Measurements from ENCODE around the gene SHISAL2A. TPM values are rescaled to one million over a fixed set of nuclear protein-coding genes. Genes with fewer than 3 reads are reported as not detected.

Gene SHISAL2A
- total RNA-seq, 5 donors from 2014 or later (not counting 1 experiment from before 2014, with no cell fraction given) = 38.4 to 80.7 (median 74.7) TPM

DNA sequence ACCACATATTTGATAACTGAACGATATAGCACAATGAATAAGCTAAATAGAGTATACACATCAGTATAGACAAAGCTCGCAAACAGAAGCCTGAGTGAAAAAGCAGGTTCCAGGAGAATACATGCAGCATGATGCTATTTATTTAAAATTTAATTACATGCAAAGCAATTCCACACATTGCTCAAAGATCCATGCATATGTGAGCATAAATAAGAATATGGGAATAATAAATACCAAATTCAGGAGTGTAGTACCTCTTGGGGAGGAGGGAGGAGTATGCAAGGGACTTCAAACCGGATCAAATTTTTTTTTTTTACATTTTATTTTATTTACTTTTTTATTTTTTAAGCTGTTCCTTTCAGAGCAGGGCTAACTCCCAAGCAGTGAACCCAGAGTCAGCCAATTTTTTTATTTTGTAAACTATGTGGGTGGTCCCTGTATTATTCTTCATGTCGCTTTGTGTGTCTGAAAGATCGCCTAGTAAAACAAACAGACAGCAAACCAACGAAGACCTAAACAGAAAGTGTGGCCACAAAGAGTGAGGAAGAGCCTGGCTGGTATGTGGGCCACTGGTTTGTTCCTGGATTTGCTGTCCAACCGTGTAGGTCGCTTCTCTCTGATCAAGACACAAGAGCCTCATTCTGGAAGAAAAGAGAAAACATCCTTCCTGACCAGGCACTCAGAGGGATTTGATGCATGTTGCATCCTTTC lies 4.2 kb upstream of the SHISAL2A start:
- H3K9me3 ChIP-seq = no peaks in the 10 kb centered on the region
- Mint-ChIP-seq H3K36me3 (peaks cover 3% of the 10 kb centered on the region), H3K4me3 (no peak overlapping the region), H3K4me1 (peaks cover 44 to 50% (median 44%) of the 10 kb centered on the region in 3 donors), H3K9me3 (no peaks in the 10 kb centered on the region), H3K27me3 (no peaks in the 10 kb centered on the region), H3K27ac (peak overlapping the region in 1 of 2 donors; percentile 73)
- H3K27me3 ChIP-seq (replicated peaks in 1 of 2; ENCODE audit: control insufficient read depth in 2 of 2, extremely low read depth in 1 of 2, insufficient read depth in 2 of 2, low read length in 1 of 2) = no peaks in the 10 kb centered on the region
- no peak overlapping the region for H3K27ac ChIP-seq (ENCODE audit: low read length)
- no peak for DNase-seq
- POLR2A ChIA-PET = interaction anchor here in 1 of 2 donors (0.7 kb wide), 1 partner anchor 564 kb away, joined by 5 read pairs; no protein-coding TSS in a partner anchor
- no peak overlapping the region for H3K4me3 ChIP-seq (ENCODE audit: control insufficient read depth in 1 of 2, extremely low read depth in 1 of 2, low read length in 1 of 2)
- no peaks in the 10 kb centered on the region for H3K36me3 ChIP-seq (ENCODE audit: control insufficient read depth in 2 of 2, extremely low read depth in 1 of 2, insufficient read depth in 1 of 2, low read length in 1 of 2)
- CTCF ChIA-PET = no interaction called here
- no peak for ATAC-seq (replicated peaks in 1 of 4)
- 89% methylated on average over 3 of the region's 8 CpGs for WGBS (ENCODE audit: insufficient coverage)
- H3K4me1 ChIP-seq (ENCODE audit: control insufficient read depth in 1 of 2, extremely low read depth in 1 of 2, insufficient read depth in 2 of 2, low read length in 2 of 2) = peaks cover 9 to 37% of the 10 kb centered on the region in 2 experiments

DNA sequence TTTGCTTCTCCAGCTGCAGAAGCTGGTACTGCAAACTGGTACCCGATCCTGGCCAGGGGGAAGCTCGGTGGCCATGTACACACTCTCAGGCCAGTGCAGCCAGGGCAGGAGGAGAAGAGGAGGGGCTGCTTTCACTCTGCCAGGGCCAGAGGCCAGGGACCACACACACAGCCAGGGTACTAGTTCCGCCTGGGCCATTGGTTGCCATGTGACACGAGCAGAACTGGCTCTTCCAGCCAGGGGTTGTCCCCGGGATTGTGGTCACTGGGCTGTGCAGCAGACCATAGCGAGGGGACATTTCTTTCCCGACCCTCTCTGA lies 3.7 kb upstream of the SHISAL2A start:
- no peaks in the 10 kb centered on the region for H3K36me3 Mint-ChIP-seq
- Histone ChIP-seq H3K36me3 (ENCODE audit: control insufficient read depth in 2 of 2, extremely low read depth in 1 of 2, insufficient read depth in 1 of 2, low read length in 1 of 2) (no peaks in the 10 kb centered on the region), H3K4me3 (ENCODE audit: control insufficient read depth in 1 of 2, extremely low read depth in 1 of 2, low read length in 1 of 2) (no peak overlapping the region), H3K27me3 (replicated peaks in 1 of 2; ENCODE audit: control insufficient read depth in 2 of 2, extremely low read depth in 1 of 2, insufficient read depth in 2 of 2, low read length in 1 of 2) (no peaks in the 10 kb centered on the region), H3K9me3 (no peaks in the 10 kb centered on the region), H3K4me1 (ENCODE audit: control insufficient read depth in 1 of 2, extremely low read depth in 1 of 2, insufficient read depth in 2 of 2, low read length in 2 of 2) (peaks cover 10 to 43% of the 10 kb centered on the region in 2 experiments), H3K27ac (ENCODE audit: low read length) (no peak overlapping the region)
- no peak for DNase-seq
- peaks cover 47 to 55% (median 49%) of the 10 kb centered on the region in 3 donors for H3K4me1 Mint-ChIP-seq
- peak overlapping the region in 1 of 2 donors; percentile 73 for H3K27ac Mint-ChIP-seq
- H3K9me3 Mint-ChIP-seq = no peaks in the 10 kb centered on the region
- no peak overlapping the region for H3K4me3 Mint-ChIP-seq
- ChIA-PET CTCF (no interaction called here), POLR2A (no interaction called here)
- ATAC-seq (replicated peaks in 1 of 4) = no peak
- WGBS (ENCODE audit: insufficient coverage) = 96% methylated on average over 7 of the region's 7 CpGs
- H3K27me3 Mint-ChIP-seq = no peaks in the 10 kb centered on the region

- POLR2A ChIA-PET = interaction anchor here in 1 of 2 donors (0.7 kb wide), 1 partner anchor 61 kb away, joined by 10 read pairs; no protein-coding TSS in a partner anchor
- no peak overlapping the region for H3K27ac ChIP-seq (ENCODE audit: low read length)
- no peak for ATAC-seq (replicated peaks in 1 of 4)
- DNase-seq = no peak
- H3K4me1 ChIP-seq (ENCODE audit: control insufficient read depth in 1 of 2, extremely low read depth in 1 of 2, insufficient read depth in 2 of 2, low read length in 2 of 2) = peaks cover 14 to 46% of the 10 kb centered on the region in 2 experiments
- CTCF ChIA-PET = no interaction called here
- WGBS (ENCODE audit: insufficient coverage) = no CpG with 5 or more reads among the region's 2 CpGs
- no peaks in the 10 kb centered on the region for H3K9me3 ChIP-seq
- H3K36me3 ChIP-seq (ENCODE audit: control insufficient read depth in 2 of 2, extremely low read depth in 1 of 2, insufficient read depth in 1 of 2, low read length in 1 of 2) = no peaks in the 10 kb centered on the region
- no peak overlapping the region for H3K4me3 ChIP-seq (ENCODE audit: control insufficient read depth in 1 of 2, extremely low read depth in 1 of 2, low read length in 1 of 2)
- Mint-ChIP-seq H3K9me3 (no peaks in the 10 kb centered on the region), H3K4me3 (no peak overlapping the region), H3K4me1 (peaks cover 51 to 59% (median 53%) of the 10 kb centered on the region in 3 donors), H3K36me3 (no peaks in the 10 kb centered on the region), H3K27ac (peak overlapping the region in 1 of 2 donors; percentile 6), H3K27me3 (no peaks in the 10 kb centered on the region)
- no peaks in the 10 kb centered on the region for H3K27me3 ChIP-seq (replicated peaks in 1 of 2; ENCODE audit: control insufficient read depth in 2 of 2, extremely low read depth in 1 of 2, insufficient read depth in 2 of 2, low read length in 1 of 2)
Measured at GRCh38 chr1:52629667-52630066, 3.3 kb upstream of the SHISAL2A start.

DNA sequence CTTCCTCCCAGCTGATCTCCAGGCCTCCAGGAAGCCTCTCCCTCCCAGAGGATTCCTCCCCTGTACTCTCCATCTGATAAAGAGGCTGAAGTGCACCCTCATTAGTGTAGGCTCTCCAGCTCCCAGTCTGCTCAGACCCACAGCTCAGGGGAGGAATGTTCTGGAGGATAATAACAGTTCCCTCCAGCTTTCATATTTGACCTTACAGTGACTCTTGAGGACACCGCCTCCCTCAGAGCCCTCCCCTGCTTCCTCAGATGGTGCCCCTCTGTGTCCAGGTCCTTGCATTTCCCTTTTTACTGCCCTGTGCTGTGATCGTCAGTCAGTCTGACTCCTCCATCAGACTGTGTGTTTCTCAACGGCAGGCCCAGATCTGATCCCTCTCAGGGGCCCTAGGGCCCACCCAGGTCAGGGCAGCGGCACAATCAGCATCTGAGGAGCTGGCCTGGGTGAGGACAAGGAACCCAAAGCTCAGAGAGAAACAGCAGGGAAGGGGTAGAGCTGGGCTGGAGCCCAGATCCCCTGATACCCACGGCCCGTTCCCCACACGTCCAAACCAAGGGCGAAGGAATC lies 1.1 kb upstream of the SHISAL2A start:
- H3K4me1 Mint-ChIP-seq = peaks cover 62 to 68% (median 65%) of the 10 kb centered on the region in 3 donors
- Histone ChIP-seq H3K36me3 (ENCODE audit: control insufficient read depth in 2 of 2, extremely low read depth in 1 of 2, insufficient read depth in 1 of 2, low read length in 1 of 2) (no peaks in the 10 kb centered on the region), H3K9me3 (no peaks in the 10 kb centered on the region), H3K27me3 (replicated peaks in 1 of 2; ENCODE audit: control insufficient read depth in 2 of 2, extremely low read depth in 1 of 2, insufficient read depth in 2 of 2, low read length in 1 of 2) (no peaks in the 10 kb centered on the region), H3K4me3 (ENCODE audit: control insufficient read depth in 1 of 2, extremely low read depth in 1 of 2, low read length in 1 of 2) (peak overlapping the region in 1 of 2 donors; percentile 37), H3K27ac (ENCODE audit: low read length) (peak overlapping the region; percentile 90), H3K4me1 (ENCODE audit: control insufficient read depth in 1 of 2, extremely low read depth in 1 of 2, insufficient read depth in 2 of 2, low read length in 2 of 2) (peaks cover 30 to 64% of the 10 kb centered on the region in 2 experiments)
- ATAC-seq (replicated peaks in 1 of 4) = no peak
- CTCF ChIA-PET = interaction anchor here in 1 of 2 donors (0.6 to 1.8 kb wide), 2 partner anchors 26 to 70 kb away, joined by 3 to 4 read pairs; no protein-coding TSS in a partner anchor
- DNase-seq = peak in 4 of 35 experiments; percentile 2 to 17 (median 8)
- POLR2A ChIA-PET = interaction anchor here in 1 of 2 donors (0.9 kb wide), 1 partner anchor 28 kb away, joined by 3 read pairs; no protein-coding TSS in a partner anchor
- no peaks in the 10 kb centered on the region for H3K27me3 Mint-ChIP-seq
- peaks cover 3% of the 10 kb centered on the region for H3K36me3 Mint-ChIP-seq
- H3K9me3 Mint-ChIP-seq = no peaks in the 10 kb centered on the region
- peak overlapping the region; percentile 80 to 91 (median 82) for H3K4me3 Mint-ChIP-seq
- H3K27ac Mint-ChIP-seq = peak overlapping the region; percentile 95 to 97
- WGBS (ENCODE audit: insufficient coverage) = 70% methylated on average over 3 of the region's 8 CpGs

DNA sequence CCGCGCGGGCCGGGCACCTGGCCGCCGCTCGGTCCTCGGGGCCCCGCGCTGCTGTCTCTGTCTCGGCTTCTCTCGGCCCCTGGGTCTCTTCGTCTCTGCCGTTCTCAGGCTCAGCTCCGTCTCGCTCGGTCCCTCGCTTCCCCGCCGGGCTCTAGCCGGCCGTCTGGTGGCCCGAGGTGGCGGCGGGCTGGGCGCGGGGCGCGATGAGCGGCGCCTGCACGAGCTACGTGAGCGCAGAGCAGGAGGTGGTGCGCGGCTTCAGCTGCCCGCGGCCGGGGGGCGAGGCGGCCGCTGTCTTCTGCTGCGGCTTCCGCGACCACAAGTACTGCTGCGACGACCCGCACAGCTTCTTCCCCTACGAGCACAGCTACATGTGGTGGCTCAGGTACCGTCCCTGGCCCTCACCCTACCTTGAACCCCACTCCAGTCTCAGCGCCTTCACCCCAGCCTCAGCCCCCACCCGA lies 355 bp downstream of the SHISAL2A start:
- H3K4me1 Mint-ChIP-seq = peaks cover 71 to 73% (median 73%) of the 10 kb centered on the region in 3 donors
- ATAC-seq (replicated peaks in 1 of 4) (peak; percentile 8 to 38 (median 24)), DNase-seq (peak in 27 of 35 experiments; percentile 6 to 60 (median 26))
- H3K9me3 Mint-ChIP-seq = no peaks in the 10 kb centered on the region
- ChIA-PET CTCF (interaction anchor here (0.5 to 1.8 kb wide), 6 partner anchors 28 to 382 kb away, joined by 3 to 6 read pairs (median 4); partner anchors contain the start of gene TUT4 (in 1 of the 2)), POLR2A (interaction anchor here (0.5 to 1.1 kb wide), 5 partner anchors 16 to 595 kb away, joined by 3 to 8 read pairs (median 5); partner anchors contain the start of gene TUT4 (in 1 of the 2))
- Histone ChIP-seq H3K27ac (ENCODE audit: low read length) (peak overlapping the region; percentile 90), H3K36me3 (ENCODE audit: control insufficient read depth in 2 of 2, extremely low read depth in 1 of 2, insufficient read depth in 1 of 2, low read length in 1 of 2) (no peaks in the 10 kb centered on the region), H3K4me1 (ENCODE audit: control insufficient read depth in 1 of 2, extremely low read depth in 1 of 2, insufficient read depth in 2 of 2, low read length in 2 of 2) (peaks cover 42 to 79% of the 10 kb centered on the region in 2 experiments), H3K9me3 (no peaks in the 10 kb centered on the region), H3K27me3 (replicated peaks in 1 of 2; ENCODE audit: control insufficient read depth in 2 of 2, extremely low read depth in 1 of 2, insufficient read depth in 2 of 2, low read length in 1 of 2) (no peaks in the 10 kb centered on the region), H3K4me3 (ENCODE audit: control insufficient read depth in 1 of 2, extremely low read depth in 1 of 2, low read length in 1 of 2) (peak overlapping the region; percentile 61 to 64)
- H3K27me3 Mint-ChIP-seq = no peaks in the 10 kb centered on the region
- H3K4me3 Mint-ChIP-seq = peak overlapping the region; percentile 91 to 95 (median 94)
- peaks cover 5% of the 10 kb centered on the region for H3K36me3 Mint-ChIP-seq
- peak overlapping the region; percentile 99 to 100 for H3K27ac Mint-ChIP-seq
- under 1% methylated on average over 51 of the region's 52 CpGs for WGBS (ENCODE audit: insufficient coverage)

GRCh38 chr1:52634111-52634510 lies 1.1 kb downstream of the SHISAL2A start:
- WGBS (ENCODE audit: insufficient coverage) = 26% methylated on average over 3 of the region's 4 CpGs
- CTCF ChIA-PET = interaction anchor here (0.7 to 1.4 kb wide), 3 partner anchors 33 to 381 kb away, joined by 3 read pairs; no protein-coding TSS in a partner anchor
- H3K9me3 ChIP-seq = no peaks in the 10 kb centered on the region
- H3K4me3 ChIP-seq (ENCODE audit: control insufficient read depth in 1 of 2, extremely low read depth in 1 of 2, low read length in 1 of 2) = peak overlapping the region; percentile 42 to 61
- peaks cover 49 to 84% of the 10 kb centered on the region in 2 experiments for H3K4me1 ChIP-seq (ENCODE audit: control insufficient read depth in 1 of 2, extremely low read depth in 1 of 2, insufficient read depth in 2 of 2, low read length in 2 of 2)
- Mint-ChIP-seq H3K4me1 (peaks cover 76 to 78% (median 78%) of the 10 kb centered on the region in 3 donors), H3K9me3 (no peaks in the 10 kb centered on the region), H3K27ac (peak overlapping the region; percentile 99 to 100), H3K36me3 (peaks cover 9% of the 10 kb centered on the region), H3K4me3 (peak overlapping the region; percentile 91 to 95 (median 94)), H3K27me3 (no peaks in the 10 kb centered on the region)
- no peaks in the 10 kb centered on the region for H3K36me3 ChIP-seq (ENCODE audit: control insufficient read depth in 2 of 2, extremely low read depth in 1 of 2, insufficient read depth in 1 of 2, low read length in 1 of 2)
- ATAC-seq (replicated peaks in 1 of 4) (no peak), DNase-seq (peak in 3 of 35 experiments; percentile 9 to 31 (median 12))
- H3K27me3 ChIP-seq (replicated peaks in 1 of 2; ENCODE audit: control insufficient read depth in 2 of 2, extremely low read depth in 1 of 2, insufficient read depth in 2 of 2, low read length in 1 of 2) = no peaks in the 10 kb centered on the region
- POLR2A ChIA-PET = interaction anchor here (0.5 to 0.9 kb wide), 2 partner anchors 81 to 596 kb away, joined by 5 to 7 read pairs; partner anchors contain the start of gene TUT4 (in 1 of the 2)
- H3K27ac ChIP-seq (ENCODE audit: low read length) = peak overlapping the region; percentile 90

Measured in T-cell (primary cell).